Heart left ventricle (tissue), 16 donors: ENCODE measurements around the gene RGS7. TPM values are rescaled to one million over a fixed set of nuclear protein-coding genes. Genes with fewer than 3 reads are reported as not detected.

Experiments
- ATAC-seq, 4 donors: fragments of 200-7000 bp; cut with Tn5 transposase; one replicate each; pipeline ENCODE4 v1.9.1; 2020 to 2022; ENCODE audit warnings: moderate library complexity in 4 of 4, mild to moderate bottlenecking in 3 of 4, moderate number of reproducible peaks in 1 of 4
- DNase-seq, 5 donors: peaks; one replicate each; pipeline ENCODE4 v3.0.0-alpha.2; 2020
- H3K27ac ChIP-seq, 12 donors: fragments of 200-600 bp; sonication (generic) in 4 of 12; one replicate each; pipeline versions ENCODE4 v1.5.0 to v1.8.0; 2016 to 2022; ENCODE audit warnings: mild to moderate bottlenecking in 2 of 12
- H3K27me3 ChIP-seq, 9 donors: fragments of 200-600 bp; sonication (generic) in 2 of 9; one replicate each; pipeline versions ENCODE4 v1.5.1 to v1.8.0; 2016 to 2022; ENCODE audit warnings: mild to moderate bottlenecking in 3 of 9
- H3K36me3 ChIP-seq, 9 donors: fragments of 200-600 bp; sonication (generic) in 2 of 9; one replicate each; pipeline versions ENCODE4 v1.5.0 to v1.8.0; 2018 to 2022; ENCODE audit warnings: mild to moderate bottlenecking in 2 of 9
- H3K4me1 ChIP-seq, 12 donors: fragments of 200-600 bp; sonication (generic) in 4 of 12; one replicate each; pipeline versions ENCODE4 v1.5.0 to v1.8.0; 2016 to 2022; ENCODE audit warnings: mild to moderate bottlenecking in 3 of 12
- H3K4me3 ChIP-seq, 12 donors: fragments of 200-600 bp; sonication (generic) in 4 of 12; one replicate each; pipeline versions ENCODE4 v1.5.0 to v1.8.0; 2017 to 2022; ENCODE audit warnings: mild to moderate bottlenecking in 9 of 12, moderate library complexity in 4 of 12
- H3K9me3 ChIP-seq, 12 donors: fragments of 200-600 bp; sonication (generic) in 4 of 12; one replicate each; pipeline versions ENCODE4 v1.5.0 to v1.8.0; 2016 to 2022; ENCODE audit warnings: mild to moderate bottlenecking in 1 of 12
- CTCF ChIP-seq, 12 donors: fragments of 200-600 bp; sonication (generic) in 4 of 12; IDR thresholded peaks; one replicate each; pipeline versions ENCODE4 v1.5.0 to v1.8.0; 2018 to 2022; ENCODE audit warnings: antibody characterized with exemption in 12 of 12, mild to moderate bottlenecking in 5 of 12
- POLR2A ChIP-seq, 2 donors: fragments of 450-650 bp; IDR thresholded peaks; one replicate each; pipeline ENCODE4 v1.6.1; 2017; ENCODE audit warnings: antibody characterized with exemption in 2 of 2, mild to moderate bottlenecking in 2 of 2, moderate library complexity in 2 of 2
- WGBS, 4 donors: extraction: QIAGEN DNeasy Blood & Tissue Kit in 2 of 4; methylation state at CpG; one replicate each; pipeline versions ENCODE4 v1.1.5 to v1.1.7; 2013 to 2018; 5-methylcytosine and 5-hydroxymethylcytosine counted together
- intact Hi-C, 10 donors: fragments of 100-400 bp; cut with DNase I; formaldehyde crosslinking; loops; one replicate each; pipeline versions ENCODE4 v1.11.1 to v1.14.2; 2022
- polyA plus RNA-seq, 2 donors: library from polyadenylated mRNA; stranded (reverse); fragments of 200-250 nt; gene quantifications; one replicate each; pipeline ENCODE4 v1.2.3, GENCODE V29; 2013
- total RNA-seq, 9 donors: library from RNA; depleted of rRNA in 2 of 9; stranded (reverse); fragments of >200 nt in 2 of 9; fragmentation: NEBNext Ultra II Directional in 3 of 9; extraction: Animal tissue kit (Norgen Biotek cat#: 25700) in 3 of 9; gene quantifications; one replicate each; pipeline versions ENCODE4 v1.1.0 to v1.2.4, GENCODE V29; 2016 to 2023
- donor health status: ischemic (EF 13 %, LVEDD 7.1; RV severe dilation, severe dysfunction).
- donor health status: healthy with polysubstance abuse.
- donor health status: DM: no; HTN: yes; CAD: no.
- donor health status: DM: no; HTN: no; CAD: no.
- donor health status: ischemic (EF 25% LVEDD 6.9; RV normal size, moderate dysfunction).
- donor health status: ischemic (EF 25% LVEDD 5.7; RV mildly dilated, moderate dysfunction).
- donor health status: healthy.
- donor health status: DM: yes; HTN: yes; CAD: no.
- donor health status: ischemic (EF 35%, LVEDD 5.7; RV mildly dilated, moderate dysfunction).
- donor health status: nonischemic (EF 11% LVEDD 7.7; RV severe dilation, severe dysfunction).
- donor health status: DM: yes; HTN: yes; CAD: no.
- donor health status: PGD.
- donor health status: ischemic (EF 29% LVEDD 5.4; RV normal size, mild dysfunction).
- donor health status: nonischemic (EF 23%, LVEDD 6.1; RV moderate dilation, normal function).

RGS7 gene
- total and polyA plus RNA-seq, 11 donors, result not detected

- no peak for ATAC-seq
- 68 to 85% (median 77%) methylated on average over 3 of the region's 3 CpGs for WGBS, 4 donors
- TF ChIP-seq POLR2A (IDR thresholded peaks at IDR 0.05) (no peak), CTCF (IDR thresholded peaks at IDR 0.05) (no peak)
Observed at GRCh38 chr1:241157435-241157834, 199.6 kb downstream of the RGS7 start.

GRCh38 chr1:241156231-241156965 is 200.6 kb downstream of the RGS7 start:
- H3K36me3 ChIP-seq, result no peaks in the 10 kb centered on the region
- intact Hi-C loops, result no loop called here
- DNase-seq (no peak), ATAC-seq (no peak)
- no peak for TF ChIP-seq POLR2A (IDR thresholded peaks at IDR 0.05)
- TF ChIP-seq CTCF (IDR thresholded peaks at IDR 0.05), result no peak
- no peak overlapping the region for H3K27ac ChIP-seq
- H3K9me3 ChIP-seq, result peaks cover 0 to 4% (median 0%) of the 10 kb centered on the region in 12 donors
- WGBS, 4 donors, result 30 to 41% (median 37%) methylated on average over 3 of the region's 3 CpGs
- no peak overlapping the region for H3K4me3 ChIP-seq
- H3K27me3 ChIP-seq, result no peaks in the 10 kb centered on the region
- no peaks in the 10 kb centered on the region for H3K4me1 ChIP-seq

More at GRCh38 chr1:241157435-241157834, 199.6 kb downstream of the RGS7 start:
- peaks cover 0 to 4% (median 0%) of the 10 kb centered on the region in 12 donors for H3K9me3 ChIP-seq
- H3K36me3 ChIP-seq, result no peaks in the 10 kb centered on the region
- H3K4me3 ChIP-seq, result no peak overlapping the region
- no peaks in the 10 kb centered on the region for H3K27me3 ChIP-seq
- H3K4me1 ChIP-seq, result no peaks in the 10 kb centered on the region
- intact Hi-C loops, result no loop called here
- DNase-seq, result no peak
- no peak overlapping the region for H3K27ac ChIP-seq

GRCh38 chr1:241145881-241146280 is 211.1 kb downstream of the RGS7 start:
- no peaks in the 10 kb centered on the region for H3K4me1 ChIP-seq
- no peak for DNase-seq
- TF ChIP-seq POLR2A (IDR thresholded peaks at IDR 0.05), result no peak
- TF ChIP-seq CTCF (IDR thresholded peaks at IDR 0.05), result no peak
- 41 to 53% (median 50%) methylated on average over 2 of the region's 2 CpGs for WGBS, 4 donors
- H3K9me3 ChIP-seq, result no peaks in the 10 kb centered on the region
- H3K36me3 ChIP-seq, result no peaks in the 10 kb centered on the region
- H3K27me3 ChIP-seq, result no peaks in the 10 kb centered on the region
- H3K4me3 ChIP-seq, result no peak overlapping the region
- intact Hi-C loops, result no loop called here
- H3K27ac ChIP-seq, result no peak overlapping the region
- ATAC-seq, result no peak

- Histone ChIP-seq H3K9me3 (no peaks in the 10 kb centered on the region), H3K36me3 (no peaks in the 10 kb centered on the region), H3K4me3 (no peak overlapping the region), H3K27ac (no peak overlapping the region), H3K27me3 (no peaks in the 10 kb centered on the region), H3K4me1 (no peaks in the 10 kb centered on the region)
- TF ChIP-seq POLR2A (IDR thresholded peaks at IDR 0.05) (no peak), CTCF (IDR thresholded peaks at IDR 0.05) (no peak)
- ATAC-seq, result no peak
- WGBS, 4 donors, result 88 to 95% (median 93%) methylated on average over 5 of the region's 5 CpGs
- DNase-seq, result no peak
- intact Hi-C loops, result no loop called here
Observed at GRCh38 chr1:241143765-241144442, 213.1 kb downstream of the RGS7 start.
